ENCODE data around the gene BNIP2.

The BNIP2 gene

GRCh38 chr15:59622289-59622688 lies 66.8 kb downstream of the BNIP2 start:
- DNase-seq: peak; percentile 27

GRCh38 chr15:59618406-59618805 lies 70.7 kb downstream of the BNIP2 start:
- DNase-seq: no peak

- DNase-seq: no peak
Observed at GRCh38 chr15:59616379-59616778, 72.7 kb downstream of the BNIP2 start.

- no peak for DNase-seq
Observed at GRCh38 chr15:59615661-59616060, 73.5 kb downstream of the BNIP2 start.

- no peak for DNase-seq
Observed at GRCh38 chr15:59614153-59614552, 75.0 kb downstream of the BNIP2 start.

GRCh38 chr15:59611276-59612260 lies 77.6 kb downstream of the BNIP2 start, which contains the start of gene GCNT3:
Gene GCNT3, plus strand, starts transcription at chr15:59611783. Its CDS starts 6,456 bp downstream, at chr15:59618239.
- DNase-seq: no peak

- DNase-seq: no peak
Observed at GRCh38 chr15:59609730-59610712, 79.1 kb downstream of the BNIP2 start.

Data from activated naive CD4-positive, alpha-beta T cell treated with Interleukin-2 at 50 U/mL for 16 hours (primary cell).